HG02678 (cell line): Measurements from ENCODE around the gene ABI2.
"Not testable (repeated sequence)": the region's sequence is repeated elsewhere in the genome, so short reads cannot be mapped to it uniquely, and the experiment has no call there.

Experiments
- ATAC-seq: cut with Tn5 transposase; IDR thresholded peaks from one replicate; pipeline ENCODE4 v1.9.1; 2021; ENCODE audit warnings: mild to moderate bottlenecking, moderate library complexity; ENCODE audit not compliant: unreplicated experiment

Gene ABI2

DNA sequence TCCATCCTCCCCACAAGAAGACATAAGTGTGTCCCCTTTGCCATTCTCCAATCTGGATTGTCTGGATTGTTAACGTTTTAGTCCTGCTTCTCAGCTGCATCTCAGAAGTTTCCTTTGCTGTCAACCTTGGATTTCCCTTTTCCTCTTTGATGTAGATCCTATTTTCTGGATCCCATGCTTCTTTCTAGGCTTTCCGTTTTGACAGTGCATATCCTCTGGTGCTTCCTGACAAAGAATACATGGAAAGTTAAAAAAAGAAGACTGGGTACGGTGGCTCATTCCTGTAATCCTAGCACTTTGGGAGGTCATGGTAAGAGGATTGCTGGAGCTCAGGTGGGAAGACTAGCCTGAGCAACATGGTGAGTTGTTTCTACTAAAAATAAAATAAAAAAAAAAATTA is 26.8 kb downstream of the ABI2 start:
- no peak for ATAC-seq

DNA sequence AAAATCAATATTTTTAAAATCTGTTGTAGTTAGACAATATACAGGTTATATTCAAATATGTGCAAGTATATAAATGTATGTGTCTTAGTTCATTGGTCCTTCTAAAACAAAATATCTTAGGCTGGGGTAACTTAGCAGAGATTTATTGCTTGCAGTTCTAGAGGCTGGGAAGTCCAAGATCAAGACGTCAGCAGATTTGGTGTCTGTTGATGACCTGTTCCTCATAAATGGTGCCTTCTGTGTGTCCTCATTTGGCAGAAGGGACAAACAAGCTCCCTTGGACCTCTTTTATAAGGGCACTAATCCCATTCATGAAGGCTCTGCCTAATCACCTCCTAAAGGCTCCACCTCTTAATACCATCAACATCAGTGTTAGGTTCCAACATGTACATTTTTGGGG is 31.3 kb downstream of the ABI2 start:
- ATAC-seq = no peak

DNA sequence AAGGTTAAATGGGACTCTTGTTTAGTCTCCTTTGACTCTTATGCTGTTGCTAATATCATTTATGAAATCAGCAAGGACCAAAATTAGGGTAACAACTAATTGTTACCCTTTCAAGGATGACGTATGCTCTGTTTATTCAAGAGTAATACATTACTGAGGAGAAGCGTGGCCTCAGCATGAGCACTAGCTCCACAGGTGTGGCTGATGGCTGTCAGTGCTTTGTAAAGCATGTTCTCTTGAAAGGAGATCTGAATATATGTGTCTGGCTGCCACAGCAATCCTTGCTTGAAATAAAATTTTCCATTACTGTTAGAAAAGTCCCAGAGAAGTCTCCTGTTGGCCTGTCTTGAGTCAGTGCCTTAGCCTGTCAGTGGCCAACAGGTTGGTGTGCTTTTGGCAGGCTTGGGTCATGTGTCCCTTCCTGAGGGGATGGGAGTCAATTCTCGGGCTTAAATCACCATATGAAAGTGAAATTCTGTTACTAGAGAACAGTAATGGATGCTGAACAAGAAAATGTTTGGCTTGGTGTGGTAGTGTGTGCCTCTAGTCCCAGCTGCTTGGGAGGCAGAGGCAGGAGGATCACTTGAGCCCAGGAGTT is 32.7 kb downstream of the ABI2 start:
- ATAC-seq = no peak

DNA sequence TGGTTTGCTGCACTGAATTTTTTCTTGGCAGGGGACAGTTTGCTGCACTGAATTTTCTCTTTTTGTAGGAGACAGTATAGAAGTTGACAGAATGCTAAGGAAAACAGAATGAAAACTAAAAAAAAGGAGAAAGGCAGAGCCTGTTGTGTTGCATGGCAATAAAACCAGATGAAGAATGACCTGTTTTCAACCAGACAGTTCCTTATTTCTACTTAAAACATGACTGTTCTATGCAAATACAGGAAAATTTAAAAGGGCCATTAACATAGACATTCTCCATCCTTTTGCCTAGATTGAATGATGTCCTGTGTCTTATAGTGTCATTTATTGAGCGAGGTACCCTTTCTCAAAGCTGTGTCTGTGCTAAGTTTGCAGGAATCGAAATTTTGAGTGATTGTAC is 33.3 kb downstream of the ABI2 start:
- ATAC-seq = no peak

DNA sequence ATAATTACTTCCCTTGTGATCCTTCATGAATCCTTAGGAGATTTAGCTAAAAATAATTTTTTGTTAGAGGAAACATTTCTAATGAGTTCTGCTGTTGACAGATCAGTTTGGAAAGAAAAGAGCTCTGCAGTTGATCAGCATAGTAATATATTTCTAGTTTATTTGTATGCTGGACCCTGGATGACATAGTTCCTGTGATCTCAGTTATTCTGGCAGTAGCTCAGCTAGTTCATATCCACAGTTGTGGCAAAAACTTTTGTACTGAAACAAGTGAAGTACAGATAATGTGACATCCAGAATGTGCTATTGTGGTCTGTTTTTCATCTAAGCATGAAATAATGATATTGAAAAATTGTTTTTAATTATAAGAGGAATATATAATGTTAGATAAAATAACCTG is 33.7 kb downstream of the ABI2 start:
- ATAC-seq = no peak

DNA sequence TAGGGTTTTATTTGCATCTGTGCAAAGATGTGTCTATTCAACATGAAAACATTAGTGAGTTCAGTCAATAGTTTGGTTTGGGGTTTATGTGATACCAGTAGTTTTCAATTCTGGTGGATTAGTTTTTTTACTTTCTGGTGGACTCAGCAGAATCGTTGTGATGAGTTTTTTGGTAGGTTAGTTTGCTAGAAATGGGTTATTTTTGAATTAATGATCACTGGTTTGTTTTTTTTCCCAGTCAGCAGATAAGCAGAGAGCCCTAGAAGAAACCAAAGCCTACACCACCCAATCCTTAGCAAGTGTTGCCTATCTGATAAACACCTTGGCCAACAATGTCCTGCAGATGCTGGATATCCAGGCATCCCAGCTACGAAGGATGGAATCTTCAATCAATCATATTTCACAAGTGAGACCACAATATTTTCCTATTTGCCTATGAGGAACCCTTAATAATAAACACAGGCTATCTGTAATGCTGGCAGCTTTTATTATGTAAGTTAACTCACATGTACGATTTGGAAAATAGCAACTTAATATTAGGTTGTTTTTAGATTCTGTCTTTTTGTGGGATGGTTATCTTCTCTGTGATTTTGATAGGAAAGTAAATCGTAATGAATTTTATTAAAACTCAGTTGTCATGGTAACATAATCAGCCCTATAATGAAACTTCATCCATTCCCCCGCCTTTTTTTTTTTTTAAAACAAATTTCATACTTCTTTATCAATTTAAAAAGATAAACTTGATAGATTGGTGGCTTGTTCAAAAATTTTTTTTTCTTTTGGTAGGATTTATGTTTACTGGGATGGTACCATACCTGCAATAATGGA is 38.7 kb downstream of the ABI2 start:
- ATAC-seq = no peak

DNA sequence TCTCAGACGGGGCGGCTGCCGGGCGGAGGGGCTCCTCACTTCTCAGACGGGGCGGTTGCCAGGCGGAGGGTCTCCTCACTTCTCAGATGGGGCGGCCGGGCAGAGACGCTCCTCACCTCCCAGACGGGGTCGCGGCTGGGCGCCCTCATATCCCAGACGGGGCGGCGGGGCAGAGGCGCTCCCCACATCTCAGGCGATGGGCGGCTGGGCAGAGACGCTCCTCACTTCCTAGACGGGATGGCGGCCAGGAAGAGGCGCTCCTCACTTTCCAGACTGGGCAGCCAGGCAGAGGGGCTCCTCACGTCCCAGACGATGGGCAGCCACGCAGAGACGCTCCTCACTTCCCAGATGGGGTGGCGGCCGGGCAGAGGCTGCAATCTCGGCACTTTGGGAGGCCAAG is 44.5 kb downstream of the ABI2 start:
- not testable (repeated sequence) for ATAC-seq

DNA sequence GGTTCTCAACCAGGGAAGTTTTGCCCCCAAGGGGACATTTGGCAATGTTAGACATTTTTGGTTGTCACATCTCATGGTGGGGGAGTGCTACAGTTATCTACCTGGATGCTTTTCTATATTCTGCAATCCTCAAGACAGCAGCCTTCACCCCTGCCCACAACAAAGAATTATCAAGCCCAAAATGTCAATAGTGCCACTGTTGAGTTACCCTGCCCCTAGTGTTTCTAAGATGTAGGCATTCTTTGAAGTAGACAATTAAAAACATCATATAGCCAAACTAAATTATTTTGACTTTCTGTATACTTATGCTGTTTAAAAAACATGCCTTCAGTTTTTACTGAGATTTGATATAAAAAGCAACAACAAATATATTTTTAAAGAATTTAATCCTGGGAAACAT is 48.0 kb downstream of the ABI2 start:
- no peak for ATAC-seq

DNA sequence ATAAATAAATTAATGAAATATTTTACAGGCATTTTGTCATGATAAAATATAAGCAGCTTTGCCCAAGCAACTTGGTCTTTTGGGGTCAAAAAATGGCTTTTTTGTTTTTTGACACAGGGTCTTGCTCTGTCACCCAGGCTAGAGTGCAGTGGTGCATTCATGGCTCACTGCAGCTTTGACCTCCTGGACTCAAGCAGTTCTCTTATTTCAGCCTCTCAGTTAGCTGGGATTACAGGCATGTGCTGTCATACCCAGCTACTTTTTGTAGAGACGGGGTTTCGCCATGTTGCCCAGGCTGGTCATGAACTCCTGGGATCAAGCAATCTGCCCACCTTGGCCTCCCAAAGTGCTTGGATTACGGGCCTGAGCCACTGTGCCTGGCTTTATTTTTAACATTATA is 51.0 kb downstream of the ABI2 start:
- ATAC-seq = no peak

DNA sequence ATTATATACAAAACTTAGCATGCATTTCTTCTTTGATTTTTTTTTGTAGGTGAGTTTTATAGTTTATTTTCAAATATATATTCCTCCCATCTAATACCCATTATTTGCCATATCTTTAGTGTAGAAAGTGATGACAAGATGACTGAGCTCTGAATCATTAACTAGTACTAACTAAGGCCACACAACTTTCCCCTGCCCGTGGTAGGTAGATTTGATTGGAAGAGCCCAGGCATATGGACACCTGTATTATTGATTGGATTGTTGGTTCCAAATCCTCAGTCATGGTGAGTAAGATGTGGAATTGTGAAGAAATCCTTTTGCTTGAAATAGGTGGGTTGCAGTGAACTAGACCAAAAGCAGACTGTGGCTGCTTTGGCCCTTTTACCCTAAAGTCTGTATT is 54.8 kb downstream of the ABI2 start:
- ATAC-seq = no peak

DNA sequence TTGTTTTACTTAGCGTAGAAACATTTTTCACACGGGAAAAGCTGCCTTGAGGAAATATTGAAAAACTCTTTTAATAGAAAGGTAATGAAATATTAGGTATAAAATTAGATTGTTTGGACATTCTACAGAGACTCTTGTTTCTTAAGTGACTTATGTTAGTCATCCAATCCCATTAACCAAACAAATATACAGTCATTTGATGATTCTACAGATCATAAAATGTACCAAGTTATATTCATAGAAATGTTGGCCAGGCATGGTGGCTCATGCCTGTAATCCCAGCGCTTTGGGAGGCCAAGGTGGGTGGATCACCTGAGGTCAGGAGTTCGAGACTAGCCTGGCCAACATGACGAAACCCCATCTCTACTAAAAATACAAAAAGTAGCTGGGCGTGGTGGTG is 60.0 kb downstream of the ABI2 start:
- not testable (repeated sequence) for ATAC-seq

DNA sequence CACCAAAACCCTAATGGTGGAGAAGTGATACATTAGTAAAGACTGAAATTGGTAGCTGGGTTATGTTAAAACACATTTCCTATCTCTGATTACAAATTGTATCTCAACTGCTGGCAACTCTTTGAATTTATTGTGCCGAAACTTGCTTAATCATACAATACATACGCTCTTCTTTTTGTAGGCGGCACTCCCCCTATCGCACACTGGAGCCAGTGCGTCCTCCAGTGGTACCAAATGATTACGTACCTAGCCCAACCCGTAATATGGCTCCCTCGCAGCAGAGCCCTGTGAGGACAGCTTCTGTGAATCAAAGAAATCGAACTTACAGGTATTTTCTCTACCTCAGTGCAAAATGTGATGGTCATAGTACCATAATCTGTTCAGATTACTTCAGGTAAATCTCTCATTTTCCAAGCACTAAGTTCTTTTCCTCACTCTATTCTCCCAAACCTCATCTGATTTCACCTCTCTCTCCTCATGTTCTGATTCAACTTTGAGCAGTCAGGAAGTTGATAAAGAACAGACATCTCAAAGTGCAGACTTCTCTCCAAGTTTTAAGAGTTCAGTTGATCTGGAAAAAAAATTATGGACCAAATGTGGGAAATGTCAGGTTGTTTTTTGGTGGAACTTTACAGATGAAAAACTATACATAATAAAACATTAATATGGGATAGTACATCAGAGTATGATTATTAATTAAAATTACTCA is 66.5 kb downstream of the ABI2 start:
- no peak for ATAC-seq

DNA sequence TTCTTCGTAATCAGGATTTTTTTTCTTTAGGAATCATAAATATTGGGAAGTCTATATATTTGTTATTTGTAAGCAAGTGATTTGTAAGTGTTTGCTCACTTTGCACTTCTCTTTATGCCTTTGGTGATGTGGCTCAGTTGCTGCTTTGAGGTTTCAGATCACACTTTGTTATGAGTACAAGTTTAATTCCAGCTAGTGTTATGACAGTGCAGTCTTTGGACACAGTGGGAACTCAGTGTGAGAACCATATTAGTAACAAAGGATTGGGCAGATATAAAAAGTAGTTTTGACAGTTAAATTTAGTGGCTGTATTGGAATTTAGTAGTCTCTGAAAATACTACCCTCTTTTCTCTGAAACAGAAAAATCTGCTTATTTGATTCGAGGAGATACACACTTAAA is 67.7 kb downstream of the ABI2 start:
- ATAC-seq = no peak

DNA sequence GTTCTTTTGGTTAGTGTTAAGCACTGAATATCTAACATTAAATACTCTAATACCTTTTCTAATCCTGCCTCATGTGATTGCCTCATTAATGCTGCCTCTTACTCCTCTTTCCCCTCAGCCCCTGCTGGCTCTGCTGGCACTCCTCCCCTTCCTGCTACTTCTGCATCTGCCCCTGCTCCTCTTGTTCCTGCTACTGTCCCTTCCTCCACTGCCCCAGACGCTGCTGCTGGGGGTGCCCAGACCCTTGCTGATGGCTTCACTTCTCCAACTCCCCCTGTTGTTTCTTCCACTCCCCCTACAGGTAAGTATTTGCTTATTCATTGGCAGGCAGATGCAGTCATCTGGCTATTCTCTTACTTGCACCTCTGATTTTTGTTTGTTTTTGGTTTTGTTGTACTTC is 68.5 kb downstream of the ABI2 start:
- no peak for ATAC-seq

DNA sequence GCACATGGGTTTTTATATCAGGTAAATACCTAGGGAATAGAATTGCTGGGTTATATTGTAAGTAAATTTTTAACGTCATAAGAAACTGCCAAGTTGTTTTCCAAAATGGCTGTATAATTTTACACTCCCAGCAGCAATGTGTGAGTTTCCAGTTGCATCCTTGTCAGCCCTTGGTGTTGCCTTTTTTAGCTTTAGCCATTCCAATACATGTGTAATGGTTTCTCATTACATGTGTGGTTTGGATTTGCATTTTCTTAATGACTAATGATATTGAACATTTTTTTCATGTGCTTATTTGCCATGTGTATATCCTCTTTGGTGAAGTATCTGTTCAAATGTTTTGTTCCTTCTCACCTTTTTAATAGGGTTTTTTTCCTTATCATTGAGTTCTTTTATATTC is 70.8 kb downstream of the ABI2 start:
- no peak for ATAC-seq

DNA sequence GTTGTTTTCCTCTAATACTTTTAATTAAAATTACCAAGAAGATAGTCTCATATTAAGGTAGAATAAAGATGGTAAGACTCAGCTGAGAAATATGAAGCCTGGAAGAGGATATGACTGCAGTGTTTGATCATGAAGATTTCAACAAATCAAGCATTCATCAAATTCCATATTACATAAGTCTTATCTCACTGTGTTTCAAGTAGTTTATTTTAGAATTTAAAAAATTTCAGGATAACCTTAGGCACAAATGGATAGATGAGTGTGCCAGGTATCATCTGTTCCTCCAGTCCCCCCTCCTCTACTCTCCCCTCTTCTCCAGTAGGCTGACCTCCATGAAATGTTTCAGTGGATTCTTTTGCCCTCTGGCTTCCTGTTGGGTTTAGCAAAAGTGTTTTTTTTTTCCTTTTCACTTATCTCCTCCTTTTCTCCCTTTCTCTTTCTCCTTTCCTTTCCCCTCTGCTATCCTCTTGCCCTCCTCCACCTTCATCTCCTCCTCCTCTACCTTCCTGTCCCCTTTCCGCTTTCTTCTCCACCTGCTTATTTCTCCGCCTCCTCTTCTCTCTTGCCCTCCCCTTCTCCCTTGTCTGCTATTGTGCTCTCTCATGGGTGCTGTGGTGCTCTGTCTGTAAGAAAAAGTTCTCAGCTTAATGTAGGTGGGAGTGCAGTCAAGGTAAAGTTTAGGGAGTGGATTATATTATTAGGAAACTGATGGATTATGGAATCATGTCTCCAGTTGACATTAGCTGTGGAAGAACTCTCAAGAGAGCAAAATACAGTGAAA is 72.8 kb downstream of the ABI2 start:
- no peak for ATAC-seq

DNA sequence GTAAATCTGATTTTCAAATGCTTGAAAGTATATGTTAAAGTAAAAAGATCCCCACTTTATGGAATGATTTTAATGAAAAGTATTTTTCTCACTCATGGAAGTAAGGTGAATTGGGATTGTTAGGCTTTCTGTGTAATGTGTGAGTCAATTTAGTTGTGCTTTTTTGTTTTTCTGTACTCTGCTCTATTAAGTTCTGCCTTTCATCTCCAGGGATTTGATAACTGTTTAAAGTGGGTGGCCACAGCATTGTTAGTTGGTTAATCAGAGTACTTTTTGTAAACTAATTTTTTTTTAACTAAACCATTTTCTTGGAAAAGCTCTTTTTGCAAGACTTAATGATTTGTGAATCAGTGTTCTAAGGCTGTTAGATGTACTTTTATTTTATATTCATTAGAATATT is 76.8 kb downstream of the ABI2 start:
- ATAC-seq = no peak

DNA sequence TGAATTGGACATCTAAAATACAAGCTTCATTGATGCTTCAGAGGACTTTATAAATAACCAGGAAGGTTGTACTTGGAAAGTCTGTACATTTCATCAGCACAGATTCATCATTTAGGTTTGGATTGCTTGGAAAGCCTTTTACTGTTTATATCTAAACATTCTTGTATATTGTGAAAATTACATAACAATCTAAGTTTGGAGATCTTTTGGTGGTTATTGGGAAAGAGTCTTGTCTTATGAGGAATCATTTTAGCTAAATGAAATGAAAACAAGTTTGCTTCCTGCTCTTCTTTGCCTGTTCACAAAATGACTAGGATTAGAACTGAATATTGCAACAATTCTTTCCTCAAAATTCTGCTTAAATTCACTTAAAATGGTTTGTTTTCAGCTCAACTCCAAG is 79.3 kb downstream of the ABI2 start:
- no peak for ATAC-seq

DNA sequence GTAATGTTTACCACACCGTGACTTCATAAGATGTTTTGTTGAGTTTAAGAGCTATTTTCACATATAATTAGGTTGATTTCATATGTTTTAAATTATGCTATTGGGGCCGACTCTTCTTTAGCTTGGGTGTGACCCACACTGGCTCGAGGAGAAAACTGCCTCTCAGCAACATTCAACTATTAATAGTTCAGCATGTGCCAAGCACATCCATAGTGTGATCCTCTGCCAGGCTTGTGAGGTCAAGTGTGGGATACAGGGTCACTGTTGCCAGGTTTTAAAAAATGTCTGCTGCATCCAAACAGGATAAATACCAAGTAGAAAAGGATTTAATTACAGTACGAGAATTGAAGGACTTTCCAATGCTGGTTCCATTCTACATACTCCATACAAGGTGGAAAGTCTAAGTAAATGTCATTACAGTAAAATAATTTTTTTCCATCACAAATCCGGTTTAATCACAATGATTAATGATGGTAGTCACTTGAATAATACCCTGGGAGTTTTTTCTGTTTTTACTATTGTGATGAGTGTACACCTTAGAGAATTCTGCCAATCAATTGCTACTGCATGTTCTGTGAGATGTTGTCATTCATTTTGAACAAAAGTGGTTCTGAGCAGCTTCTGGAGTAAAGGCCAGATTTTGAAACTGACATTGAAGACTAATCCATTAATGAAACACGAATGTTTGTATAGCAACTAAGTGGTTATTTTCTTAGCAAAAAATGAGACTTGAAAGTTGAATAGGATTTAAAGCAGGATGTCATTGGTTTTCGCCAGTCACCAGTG is 84.5 kb downstream of the ABI2 start:
- ATAC-seq = no peak

DNA sequence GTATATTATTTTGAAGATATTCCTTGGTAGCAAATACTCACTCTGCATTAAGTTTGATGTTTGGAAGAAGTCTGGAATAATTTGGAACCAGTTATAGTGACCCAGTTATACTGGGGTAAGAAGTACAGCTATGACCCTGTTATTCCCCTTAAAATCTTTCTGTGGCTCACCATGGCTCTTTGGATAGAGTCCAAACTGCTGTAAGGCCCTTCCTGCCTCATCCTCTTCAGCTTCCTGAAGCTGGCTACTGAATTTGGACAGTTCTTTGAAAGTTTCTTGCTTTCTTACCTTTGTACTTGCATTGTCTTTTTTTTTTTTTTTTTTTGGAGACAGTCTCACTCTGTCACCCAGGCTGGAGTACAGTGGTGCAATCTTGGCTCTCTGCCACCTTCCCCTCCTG is 85.6 kb downstream of the ABI2 start:
- ATAC-seq = no peak

DNA sequence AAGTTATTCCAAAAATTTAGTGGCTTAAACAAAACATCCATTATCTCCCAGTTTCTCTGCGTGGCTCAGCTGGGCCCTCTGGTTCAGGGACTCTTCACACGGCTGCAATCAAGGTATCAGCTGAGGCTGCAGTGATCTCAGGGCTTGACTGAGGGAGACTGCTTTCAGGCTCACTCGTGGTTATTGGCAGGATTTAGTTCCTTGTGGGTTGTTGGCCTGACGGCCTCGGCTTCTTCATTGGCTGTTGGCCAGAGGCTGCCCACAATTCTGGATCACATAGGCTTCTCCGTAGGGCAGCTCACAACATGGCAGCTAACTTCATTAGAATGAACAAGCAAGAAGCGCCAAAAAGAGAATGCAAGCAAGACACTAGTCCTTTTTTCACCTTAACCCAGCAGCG is 90.1 kb downstream of the ABI2 start:
- no peak for ATAC-seq
